HG02885 (cell line): ENCODE results near the gene PAX4.
A peak's percentile ranks its signal among the peaks of the same experiment; 100 is the strongest.
"Not testable (repeated sequence)": the region's sequence is repeated elsewhere in the genome, so short reads cannot be mapped to it uniquely, and the experiment has no call there.

Source experiments
- ATAC-seq: cut with Tn5 transposase; IDR thresholded peaks from one replicate; pipeline ENCODE4 v1.9.1; 2021; ENCODE audit warnings: mild to moderate bottlenecking; ENCODE audit not compliant: unreplicated experiment, poor library complexity

Gene PAX4

GRCh38 chr7:127588019-127588696, 29.8 kb downstream of the PAX4 start, which contains the start of gene ARF5:
TSS of gene ARF5 (plus strand) at chr7:127588411. CDS start at chr7:127588499, 88 bp downstream.
- ATAC-seq, result peak; percentile 76

- no peak for ATAC-seq
Observed at GRCh38 chr7:127587663-127588018, 30.3 kb downstream of the PAX4 start.

- no peak for ATAC-seq
Observed at GRCh38 chr7:127586346-127586745, 31.6 kb downstream of the PAX4 start.

GRCh38 chr7:127585044-127585953, 32.6 kb downstream of the PAX4 start, which contains the start of gene GCC1:
TSS of gene GCC1 (minus strand) at chr7:127585596. CDS start at chr7:127585182, 414 bp downstream.
- ATAC-seq, result peak; percentile 80

GRCh38 chr7:127584648-127585043, 33.3 kb downstream of the PAX4 start:
- no peak for ATAC-seq

GRCh38 chr7:127582361-127582760, 35.6 kb downstream of the PAX4 start:
- ATAC-seq, result no peak

- no peak for ATAC-seq
Observed at GRCh38 chr7:127581716-127582115, 36.2 kb downstream of the PAX4 start.

GRCh38 chr7:127580612-127581011, 37.3 kb downstream of the PAX4 start:
- ATAC-seq, result no peak

- ATAC-seq, result no peak
Observed at GRCh38 chr7:127578711-127579275, 39.1 kb downstream of the PAX4 start.

GRCh38 chr7:127578036-127578684, 39.8 kb downstream of the PAX4 start:
- no peak for ATAC-seq

- no peak for ATAC-seq
Observed at GRCh38 chr7:127571741-127572505, 46.0 kb downstream of the PAX4 start.

- not testable (repeated sequence) for ATAC-seq
Observed at GRCh38 chr7:127568034-127568433, 49.9 kb downstream of the PAX4 start.

GRCh38 chr7:127566242-127566641, 51.7 kb downstream of the PAX4 start:
- ATAC-seq, result no peak
